ENCODE data around the gene AQP1. TPM values are rescaled to one million over a fixed set of nuclear protein-coding genes. Genes with fewer than 3 reads are reported as not detected.

Gene AQP1
- total RNA-seq, 8 experiments from 2014 or later, result 0.45 to 233 (median 0.68) TPM

GRCh38 chr7:30920584-30921539 is 9.2 kb downstream of the AQP1 start:
- 0 to 100% (median 100%) methylated on average over 1 to 2 of the region's 9 CpGs; no CpG with 5 or more reads in 5 of the 10 experiments for WGBS, 10 experiments
- in situ Hi-C loops (cut with MboI; ENCODE audit: low pct_unique_long_range_greater_than_20kb in 2 of 9, low sequenced_read_pairs in 9 of 9, unreplicated experiment in 9 of 9), result no loop called here
- no peak overlapping the region for H3K27ac ChIP-seq
- no peak overlapping the region for H3K4me3 ChIP-seq
- H3K4me1 ChIP-seq (replicated peaks in 1 of 2), result peaks cover 11 to 25% of the 10 kb centered on the region in 2 donors
- peak; percentile 42 to 92 (median 90) for ATAC-seq (replicated peaks in 6 of 8)

- Histone ChIP-seq H3K4me3 (no peak overlapping the region), H3K4me1 (replicated peaks in 1 of 2) (peaks cover 8 to 20% of the 10 kb centered on the region in 2 donors), H3K27ac (peak overlapping the region in 1 of 2 donors; percentile 19)
- in situ Hi-C loops (cut with MboI; ENCODE audit: low pct_unique_long_range_greater_than_20kb in 2 of 9, low sequenced_read_pairs in 9 of 9, unreplicated experiment in 9 of 9), result no loop called here
- peak in 3 of 8 experiments; percentile 8 to 9 (median 8) for ATAC-seq (replicated peaks in 6 of 8)
- 14 to 100% (median 50%) methylated on average over 1 to 2 of the region's 19 CpGs; no CpG with 5 or more reads in 5 of the 10 experiments for WGBS, 10 experiments
These were observed 10.1 kb downstream of the AQP1 start for GRCh38 chr7:30921540-30922401.

- H3K27ac ChIP-seq, result no peak overlapping the region
- ATAC-seq (replicated peaks in 6 of 8), result no peak
- WGBS, 10 experiments, result 60 to 100% (median 96%) methylated on average over 1 to 4 of the region's 9 CpGs; no CpG with 5 or more reads in 6 of the 10 experiments
- H3K4me3 ChIP-seq, result no peak overlapping the region
- H3K4me1 ChIP-seq (replicated peaks in 1 of 2), result peaks cover 0 to 12% of the 10 kb centered on the region in 2 donors
- in situ Hi-C loops (cut with MboI; ENCODE audit: low pct_unique_long_range_greater_than_20kb in 2 of 9, low sequenced_read_pairs in 9 of 9, unreplicated experiment in 9 of 9), result no loop called here
These were observed 10.9 kb downstream of the AQP1 start for GRCh38 chr7:30922596-30922995.

GRCh38 chr7:30923009-30923773 is 11.5 kb downstream of the AQP1 start:
- in situ Hi-C loops (cut with MboI; ENCODE audit: low pct_unique_long_range_greater_than_20kb in 2 of 9, low sequenced_read_pairs in 9 of 9, unreplicated experiment in 9 of 9), result no loop called here
- Histone ChIP-seq H3K4me3 (no peak overlapping the region), H3K27ac (no peak overlapping the region), H3K4me1 (replicated peaks in 1 of 2) (peaks cover 0 to 10% of the 10 kb centered on the region in 2 donors)
- no peak for ATAC-seq (replicated peaks in 6 of 8)
- 80 to 94% (median 83%) methylated on average over 1 to 8 of the region's 19 CpGs; no CpG with 5 or more reads in 7 of the 10 experiments for WGBS, 10 experiments

DNA sequence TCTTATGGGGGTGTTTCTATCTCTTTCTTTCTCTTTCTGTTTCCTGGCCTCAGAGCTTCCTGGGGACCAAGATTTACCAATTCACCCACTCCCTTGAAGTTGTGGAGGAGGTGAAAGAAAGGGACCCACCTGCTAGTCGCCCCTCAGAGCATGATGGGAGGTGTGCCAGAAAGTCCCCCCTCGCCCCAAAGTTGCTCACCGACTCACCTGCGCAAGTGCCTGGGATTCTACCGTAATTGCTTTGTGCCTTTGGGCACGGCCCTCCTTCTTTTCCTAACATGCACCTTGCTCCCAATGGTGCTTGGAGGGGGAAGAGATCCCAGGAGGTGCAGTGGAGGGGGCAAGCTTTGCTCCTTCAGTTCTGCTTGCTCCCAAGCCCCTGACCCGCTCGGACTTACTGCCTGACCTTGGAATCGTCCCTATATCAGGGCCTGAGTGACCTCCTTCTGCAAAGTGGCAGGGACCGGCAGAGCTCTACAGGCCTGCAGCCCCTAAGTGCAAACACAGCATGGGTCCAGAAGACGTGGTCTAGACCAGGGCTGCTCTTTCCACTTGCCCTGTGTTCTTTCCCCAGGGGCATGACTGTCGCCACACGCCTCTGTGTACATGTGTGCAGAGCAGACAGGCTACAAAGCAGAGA is 12.2 kb downstream of the AQP1 start:
- Histone ChIP-seq H3K4me3 (no peak overlapping the region), H3K27ac (no peak overlapping the region), H3K4me1 (replicated peaks in 1 of 2) (peaks cover 0 to 10% of the 10 kb centered on the region in 2 donors)
- in situ Hi-C loops (cut with MboI; ENCODE audit: low pct_unique_long_range_greater_than_20kb in 2 of 9, low sequenced_read_pairs in 9 of 9, unreplicated experiment in 9 of 9), result no loop called here
- WGBS, 10 experiments, result 80 to 100% (median 88%) methylated on average over 1 to 7 of the region's 13 CpGs; no CpG with 5 or more reads in 5 of the 10 experiments
- no peak for ATAC-seq (replicated peaks in 6 of 8)

GRCh38 chr7:30924624-30925023 is 13.0 kb downstream of the AQP1 start:
- ATAC-seq (replicated peaks in 6 of 8), result no peak
- H3K4me1 ChIP-seq (replicated peaks in 1 of 2), result peaks cover 0 to 10% of the 10 kb centered on the region in 2 donors
- in situ Hi-C loops (cut with MboI; ENCODE audit: low pct_unique_long_range_greater_than_20kb in 2 of 9, low sequenced_read_pairs in 9 of 9, unreplicated experiment in 9 of 9), result no loop called here
- H3K4me3 ChIP-seq, result no peak overlapping the region
- H3K27ac ChIP-seq, result no peak overlapping the region

GRCh38 chr7:30925117-30925516 is 13.5 kb downstream of the AQP1 start:
- in situ Hi-C loops (cut with MboI; ENCODE audit: low pct_unique_long_range_greater_than_20kb in 2 of 9, low sequenced_read_pairs in 9 of 9, unreplicated experiment in 9 of 9), result no loop called here
- no peak for ATAC-seq (replicated peaks in 6 of 8)
- H3K4me3 ChIP-seq, result no peak overlapping the region
- H3K27ac ChIP-seq, result no peak overlapping the region
- peaks cover 0 to 10% of the 10 kb centered on the region in 2 donors for H3K4me1 ChIP-seq (replicated peaks in 1 of 2)
- WGBS, 10 experiments, result 0 to 79% (median 29%) methylated on average over 1 to 2 of the region's 2 CpGs; no CpG with 5 or more reads in 7 of the 10 experiments

DNA sequence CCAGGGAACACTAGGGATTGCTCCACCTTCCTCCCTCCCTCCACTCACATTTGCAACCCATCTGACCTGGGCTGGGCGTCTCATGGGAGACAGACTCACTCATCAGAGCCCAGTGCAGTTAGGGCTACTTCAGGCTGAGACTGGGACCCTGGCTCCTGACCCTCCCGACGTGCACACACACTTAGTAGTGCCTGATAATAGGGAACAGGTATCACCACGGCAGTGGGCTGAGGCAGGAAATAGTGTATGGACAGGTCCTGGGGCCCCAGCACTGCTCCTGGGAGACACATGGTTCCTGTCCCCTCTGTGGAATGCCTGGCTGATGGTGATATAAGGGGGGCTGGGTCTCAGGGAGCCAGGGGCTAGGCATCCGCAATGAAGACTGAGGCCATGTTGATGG is 14.3 kb downstream of the AQP1 start:
- Histone ChIP-seq H3K27ac (no peak overlapping the region), H3K4me1 (replicated peaks in 1 of 2) (peaks cover 0 to 9% of the 10 kb centered on the region in 2 donors), H3K4me3 (no peak overlapping the region)
- in situ Hi-C loops (cut with MboI; ENCODE audit: low pct_unique_long_range_greater_than_20kb in 2 of 9, low sequenced_read_pairs in 9 of 9, unreplicated experiment in 9 of 9), result no loop called here
- 70 to 82% (median 80%) methylated on average over 1 to 2 of the region's 5 CpGs; no CpG with 5 or more reads in 6 of the 10 experiments for WGBS, 10 experiments
- ATAC-seq (replicated peaks in 6 of 8), result no peak

DNA sequence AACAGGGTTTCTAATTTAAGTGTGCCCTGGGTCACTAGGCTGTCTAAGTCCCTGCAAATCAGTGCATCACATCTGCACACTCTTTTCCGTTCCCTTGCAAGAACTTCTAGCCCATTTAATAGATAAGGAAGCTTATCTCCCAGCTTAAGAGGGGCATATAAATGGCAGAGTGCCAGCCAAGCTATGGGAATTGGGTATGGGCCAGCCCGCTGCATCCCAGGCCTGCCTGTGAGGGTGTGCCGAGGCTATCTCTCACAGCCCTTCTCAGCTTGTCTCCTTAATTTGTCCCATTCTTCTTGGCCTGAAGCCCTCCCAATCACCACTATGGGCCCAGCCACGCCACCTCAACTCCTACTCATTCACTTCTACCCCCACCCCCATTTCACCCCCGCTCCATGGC is 14.7 kb downstream of the AQP1 start:
- WGBS, 10 experiments, result 80 to 90% (median 83%) methylated on average over 1 to 4 of the region's 5 CpGs; no CpG with 5 or more reads in 7 of the 10 experiments
- peaks cover 0 to 5% of the 10 kb centered on the region in 2 donors for H3K4me1 ChIP-seq (replicated peaks in 1 of 2)
- no peak overlapping the region for H3K27ac ChIP-seq
- in situ Hi-C loops (cut with MboI; ENCODE audit: low pct_unique_long_range_greater_than_20kb in 2 of 9, low sequenced_read_pairs in 9 of 9, unreplicated experiment in 9 of 9), result no loop called here
- ATAC-seq (replicated peaks in 6 of 8), result no peak
- H3K4me3 ChIP-seq, result no peak overlapping the region

- Histone ChIP-seq H3K27ac (no peak overlapping the region), H3K4me3 (no peak overlapping the region), H3K4me1 (replicated peaks in 1 of 2) (peaks cover 0 to 3% of the 10 kb centered on the region in 2 donors)
- 0 to 83% (median 74%) methylated on average over 1 to 3 of the region's 3 CpGs; no CpG with 5 or more reads in 7 of the 10 experiments for WGBS, 10 experiments
- ATAC-seq (replicated peaks in 6 of 8), result no peak
- in situ Hi-C loops (cut with MboI; ENCODE audit: low pct_unique_long_range_greater_than_20kb in 2 of 9, low sequenced_read_pairs in 9 of 9, unreplicated experiment in 9 of 9), result no loop called here
These were observed 15.4 kb downstream of the AQP1 start for GRCh38 chr7:30927040-30927439.

GRCh38 chr7:30927559-30927958 is 15.9 kb downstream of the AQP1 start:
- in situ Hi-C loops (cut with MboI; ENCODE audit: low pct_unique_long_range_greater_than_20kb in 2 of 9, low sequenced_read_pairs in 9 of 9, unreplicated experiment in 9 of 9), result no loop called here
- Histone ChIP-seq H3K4me1 (replicated peaks in 1 of 2) (peaks cover 0 to 3% of the 10 kb centered on the region in 2 donors), H3K27ac (no peak overlapping the region), H3K4me3 (no peak overlapping the region)
- ATAC-seq (replicated peaks in 6 of 8), result no peak
- 16 to 94% (median 54%) methylated on average over 2 of the region's 3 CpGs; no CpG with 5 or more reads in 6 of the 10 experiments for WGBS, 10 experiments

Measured in motor neuron (in vitro differentiated cells).